Erythroblast (primary cell): ENCODE measurements around the gene RFX8.
"Not testable (repeated sequence)": the region's sequence is repeated elsewhere in the genome, so short reads cannot be mapped to it uniquely, and the experiment has no call there.

ENCODE experiments used
- DNase-seq, 2 experiments: peaks; one replicate each; lab custom pipeline; 2025; lab: John Stamatoyannopoulos, UW
- GATA1 ChIP-seq: IDR thresholded peaks from 2 replicates; pipeline ENCODE4 v1.6.1; 2011; ENCODE audit warnings: low read depth, mild to moderate bottlenecking, control low read depth, low read length, moderate library complexity
- POLR2A ChIP-seq: IDR thresholded peaks from 2 replicates; pipeline ENCODE4 v1.6.1; 2011; ENCODE audit warnings: mild to moderate bottlenecking, low read length

Gene RFX8

DNA sequence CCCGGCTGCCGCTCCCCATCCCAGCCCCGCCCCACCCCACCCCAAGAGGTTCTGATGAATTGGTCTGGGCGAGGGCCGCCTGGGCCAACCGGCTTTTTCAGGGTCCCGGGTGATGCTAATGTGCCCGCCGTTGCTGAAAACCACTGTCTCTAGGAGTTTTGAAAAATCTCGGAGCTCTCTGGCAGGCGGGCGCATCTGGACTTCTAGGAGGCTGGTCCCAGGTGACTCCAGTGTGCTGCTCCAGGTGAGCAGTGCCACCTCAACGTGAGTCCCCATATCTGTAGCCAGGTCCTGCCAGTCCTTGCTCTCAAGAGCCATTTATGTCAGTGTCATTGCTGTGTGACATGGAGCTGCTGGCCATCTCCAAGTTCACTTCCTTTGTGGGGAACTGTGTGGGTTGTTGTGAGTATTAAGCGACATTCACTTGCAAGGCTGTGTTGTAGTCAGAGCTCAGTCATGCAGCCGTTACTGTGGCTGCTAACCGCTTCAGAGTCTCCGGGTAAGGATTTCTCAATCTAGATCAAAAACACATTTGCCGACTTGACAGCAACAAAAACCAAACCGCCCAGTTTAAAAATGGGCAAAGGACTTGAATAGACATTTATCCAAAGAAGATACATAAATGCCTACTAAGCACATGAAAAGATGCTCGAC, at the start of gene RFX8:
Gene RFX8 (minus strand): TSS at position 382 of the 654 bp plus-strand sequence. CDS start 8,264 bp downstream, outside the sequence.
- TF ChIP-seq POLR2A (no peak), GATA1 (no peak)
- DNase-seq = no peak

DNA sequence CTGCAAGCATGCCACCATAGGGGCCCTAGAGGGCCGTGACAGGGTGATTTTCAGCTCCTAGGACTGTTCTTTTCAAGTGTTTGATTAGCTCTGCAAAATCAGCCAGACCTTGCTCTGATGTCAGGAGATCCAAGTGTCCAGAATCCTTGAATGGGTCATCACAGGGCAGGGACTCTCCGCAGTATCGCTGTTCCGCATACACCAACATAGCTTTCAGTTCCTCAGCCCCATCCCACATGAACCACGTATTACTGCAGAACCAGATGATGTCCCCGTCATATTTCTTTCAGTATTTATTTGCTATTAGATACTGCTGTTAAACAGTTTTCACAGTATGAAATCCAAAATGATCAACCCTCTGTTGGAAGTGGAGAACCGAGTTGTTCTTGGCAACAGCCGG, 46.6 kb upstream of the RFX8 start:
- DNase-seq = no peak
- TF ChIP-seq POLR2A = no peak
- no peak for TF ChIP-seq GATA1

DNA sequence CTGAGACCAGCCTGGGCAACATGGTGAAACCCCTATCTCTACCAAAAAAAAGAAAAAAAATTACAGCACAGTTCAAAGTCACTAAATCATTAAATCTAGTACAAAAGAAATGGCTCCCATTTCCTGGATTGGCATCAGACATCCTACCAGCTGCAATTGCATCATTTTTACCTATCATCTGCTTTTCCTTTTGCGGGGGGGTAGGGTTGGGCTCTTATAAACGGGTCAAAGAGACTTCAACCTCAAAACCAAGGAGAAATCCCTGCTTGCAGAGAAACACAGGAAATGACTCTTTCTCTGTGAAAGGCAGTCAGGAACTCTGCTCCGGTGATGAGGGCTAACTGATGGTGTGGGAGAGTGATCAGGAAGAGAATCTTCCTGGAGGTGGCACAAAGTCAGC, 45.3 kb upstream of the RFX8 start:
- no peak for DNase-seq
- TF ChIP-seq GATA1 (no peak), POLR2A (no peak)

DNA sequence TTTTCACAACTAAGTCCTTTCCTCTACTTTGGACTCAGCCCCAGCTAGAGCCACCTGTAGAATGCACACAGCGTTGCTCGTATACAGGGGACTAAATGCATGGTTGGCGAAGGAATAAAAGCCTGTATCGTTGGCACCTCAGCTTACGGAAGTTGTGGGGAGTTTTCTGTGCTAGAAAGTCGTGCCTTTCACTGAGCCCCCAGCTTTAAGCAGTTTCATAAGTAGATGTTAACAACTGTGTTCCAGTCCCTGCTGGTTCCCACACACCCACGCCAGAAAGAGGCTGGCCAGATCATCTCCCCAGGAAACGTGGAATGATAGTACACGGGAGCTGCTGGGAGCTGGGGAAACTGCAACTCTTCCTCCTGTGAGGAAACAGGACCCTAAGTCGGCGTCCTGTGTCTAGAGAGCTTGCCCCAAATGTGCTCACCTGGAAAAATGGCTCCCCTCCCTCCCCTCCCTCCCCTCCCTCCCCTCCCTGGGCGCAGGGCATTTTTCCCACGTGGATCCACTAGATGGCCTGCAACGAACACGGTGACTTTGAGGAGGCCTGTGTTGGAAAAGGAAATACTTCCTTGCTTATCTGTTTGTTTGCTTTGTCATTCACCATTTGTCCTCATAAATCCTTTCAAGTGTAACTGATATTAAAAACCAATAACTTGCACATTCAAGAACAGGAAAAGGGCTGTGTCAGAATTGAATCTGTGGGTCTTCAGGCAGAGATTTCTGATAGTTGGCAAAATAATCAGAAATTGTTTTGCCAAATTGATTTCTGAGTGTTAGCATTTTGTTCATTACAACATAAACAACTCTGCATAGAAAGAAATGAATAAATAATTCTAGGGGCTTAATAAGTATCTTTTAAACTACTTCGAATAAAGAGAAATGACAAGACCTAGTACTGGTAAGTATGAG, 43.9 kb upstream of the RFX8 start:
- DNase-seq = no peak
- TF ChIP-seq POLR2A (no peak), GATA1 (no peak)

DNA sequence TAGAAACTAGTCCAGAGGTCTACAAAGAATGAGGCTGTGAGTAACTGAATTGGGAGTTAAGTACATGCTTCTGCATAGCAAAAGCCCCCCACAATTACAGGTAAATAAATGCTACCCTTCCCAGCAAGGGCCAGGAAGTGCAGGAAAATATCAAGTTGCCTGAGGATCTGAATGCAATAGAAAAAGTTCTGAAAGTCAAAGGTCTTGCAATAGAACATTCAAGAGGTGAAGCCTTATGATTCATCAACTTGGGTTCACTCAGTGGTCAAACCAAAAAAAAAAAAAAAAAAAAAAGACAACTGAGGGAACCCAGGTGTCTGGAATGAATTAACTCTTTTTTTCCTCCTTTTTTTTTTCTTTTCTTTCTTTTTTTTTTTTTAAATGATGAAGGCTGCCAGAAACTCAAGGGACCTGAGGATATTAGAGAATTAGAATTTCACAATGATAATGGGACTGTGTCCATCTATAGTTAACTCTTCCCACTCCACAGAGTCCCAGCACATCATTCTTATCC, 42.9 kb upstream of the RFX8 start:
- TF ChIP-seq POLR2A = no peak
- TF ChIP-seq GATA1 = no peak
- DNase-seq = no peak

DNA sequence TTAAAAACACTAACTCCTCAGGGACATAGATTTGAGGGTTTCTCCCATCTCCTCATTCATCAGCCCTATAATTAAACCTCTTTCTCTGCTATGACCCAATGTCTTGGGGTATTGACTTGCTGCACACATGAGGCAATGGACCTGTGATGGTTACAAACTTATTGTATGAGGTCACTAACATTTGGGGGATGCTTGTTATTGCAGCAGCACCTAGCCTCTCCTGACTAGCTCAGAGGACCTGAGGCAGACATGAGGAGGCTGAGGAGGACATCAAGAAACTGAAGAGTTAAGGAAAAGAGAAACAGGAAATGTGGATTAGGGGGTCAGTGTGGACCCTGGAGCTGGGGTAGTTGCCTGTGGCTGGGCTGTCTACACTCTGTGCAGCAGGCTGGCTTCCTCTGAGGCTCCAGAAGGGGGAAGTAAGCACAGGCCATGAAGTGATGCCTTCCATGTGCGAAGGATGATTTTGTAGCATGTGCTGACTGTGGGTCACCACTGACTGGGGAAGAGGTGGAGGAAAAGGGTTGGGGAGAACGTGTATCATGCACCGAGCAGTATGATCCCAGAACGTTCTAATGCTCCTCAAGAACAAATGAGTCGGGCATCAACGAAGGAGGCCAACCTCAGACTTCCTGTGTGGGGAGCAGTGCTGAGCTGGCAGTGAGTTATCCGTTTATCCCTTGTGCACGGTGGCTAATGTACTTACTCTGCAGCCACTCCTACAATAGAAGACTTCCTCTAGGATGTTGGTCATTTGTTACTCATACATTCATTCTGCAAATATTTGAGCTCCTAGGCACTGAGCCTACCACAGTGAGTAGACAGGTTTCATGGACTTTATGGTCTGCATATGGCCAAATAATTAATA, 42.1 kb upstream of the RFX8 start:
- DNase-seq = no peak
- TF ChIP-seq GATA1 (no peak), POLR2A (no peak)

DNA sequence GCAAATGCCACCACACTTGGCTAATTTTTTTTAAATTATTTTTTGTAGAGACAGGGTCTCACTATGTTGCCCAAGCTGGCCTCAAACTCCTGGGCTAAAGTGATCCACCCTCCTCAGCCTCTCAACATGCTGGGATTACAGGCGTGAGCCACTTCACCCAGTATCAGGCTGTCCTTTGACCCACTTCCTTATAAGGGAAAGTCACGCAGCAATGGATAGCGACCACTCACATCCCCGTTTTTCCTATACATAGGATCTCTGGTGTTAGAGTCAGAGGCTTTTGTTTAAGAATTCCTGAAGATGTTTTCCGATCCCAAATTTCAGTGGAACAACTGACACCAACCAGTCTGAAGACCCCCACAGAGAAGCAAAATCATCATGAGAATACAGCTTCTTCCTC, 41.4 kb upstream of the RFX8 start:
- no peak for DNase-seq
- TF ChIP-seq GATA1 = no peak
- no peak for TF ChIP-seq POLR2A

DNA sequence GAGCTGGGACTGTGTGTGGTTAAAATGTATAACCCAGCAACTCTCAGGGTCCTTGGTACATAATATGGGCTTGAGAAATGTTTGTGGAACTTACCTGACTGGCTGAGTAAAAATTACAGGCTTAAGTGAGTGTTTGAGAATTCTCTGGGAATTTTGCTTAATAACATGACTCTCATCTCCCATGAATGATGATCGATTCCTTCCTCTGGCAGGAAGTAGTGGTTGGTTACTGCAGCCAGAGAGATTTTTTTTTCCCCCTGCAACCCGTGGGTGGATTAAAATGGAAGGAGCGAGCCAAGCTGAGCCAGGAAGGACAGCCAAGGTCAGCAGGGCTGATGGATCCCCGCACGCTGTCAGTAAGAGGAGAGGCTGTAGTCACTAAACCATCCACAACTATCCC, 40.6 kb upstream of the RFX8 start:
- no peak for DNase-seq
- TF ChIP-seq GATA1 (no peak), POLR2A (no peak)

DNA sequence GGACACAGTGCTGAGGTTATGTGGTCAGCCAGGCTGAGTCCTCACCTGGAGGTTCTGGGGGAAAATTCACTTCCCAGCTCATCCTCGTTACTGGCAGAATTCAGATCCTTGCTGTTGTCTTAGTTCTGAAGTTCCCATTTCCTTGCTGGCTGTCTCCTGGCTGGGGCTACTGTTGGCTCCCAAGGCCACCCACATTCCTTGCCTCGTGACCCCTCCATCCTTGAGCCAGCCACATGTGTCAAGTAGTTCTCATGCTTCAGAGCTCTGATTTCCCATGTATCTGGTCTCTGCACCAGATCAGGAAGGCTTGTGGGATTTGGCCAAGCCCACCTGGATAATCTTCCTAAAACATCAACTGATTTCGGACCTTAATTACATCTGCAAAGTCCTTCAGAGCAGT, 38.1 kb upstream of the RFX8 start:
- no peak for TF ChIP-seq POLR2A
- no peak for TF ChIP-seq GATA1
- no peak for DNase-seq

DNA sequence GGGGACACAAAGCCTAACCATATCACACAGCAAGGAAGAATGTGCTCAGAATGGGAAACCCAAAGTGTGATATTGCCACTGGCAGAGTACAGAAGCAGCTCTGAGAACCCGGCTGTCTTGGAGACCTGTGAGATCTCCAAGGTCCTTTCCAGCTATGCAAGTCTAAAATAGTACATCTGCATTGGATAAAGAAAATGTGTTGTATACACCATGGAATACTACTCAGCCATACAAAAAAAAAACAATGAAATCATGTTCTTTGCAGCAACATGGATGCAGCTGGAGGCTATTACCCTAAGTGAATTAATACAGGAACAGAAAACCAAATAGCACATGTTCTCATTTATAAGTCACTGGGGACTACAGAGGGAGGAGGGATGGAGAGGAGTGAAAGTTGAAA, 36.5 kb upstream of the RFX8 start:
- TF ChIP-seq GATA1 (no peak), POLR2A (no peak)
- no peak for DNase-seq

DNA sequence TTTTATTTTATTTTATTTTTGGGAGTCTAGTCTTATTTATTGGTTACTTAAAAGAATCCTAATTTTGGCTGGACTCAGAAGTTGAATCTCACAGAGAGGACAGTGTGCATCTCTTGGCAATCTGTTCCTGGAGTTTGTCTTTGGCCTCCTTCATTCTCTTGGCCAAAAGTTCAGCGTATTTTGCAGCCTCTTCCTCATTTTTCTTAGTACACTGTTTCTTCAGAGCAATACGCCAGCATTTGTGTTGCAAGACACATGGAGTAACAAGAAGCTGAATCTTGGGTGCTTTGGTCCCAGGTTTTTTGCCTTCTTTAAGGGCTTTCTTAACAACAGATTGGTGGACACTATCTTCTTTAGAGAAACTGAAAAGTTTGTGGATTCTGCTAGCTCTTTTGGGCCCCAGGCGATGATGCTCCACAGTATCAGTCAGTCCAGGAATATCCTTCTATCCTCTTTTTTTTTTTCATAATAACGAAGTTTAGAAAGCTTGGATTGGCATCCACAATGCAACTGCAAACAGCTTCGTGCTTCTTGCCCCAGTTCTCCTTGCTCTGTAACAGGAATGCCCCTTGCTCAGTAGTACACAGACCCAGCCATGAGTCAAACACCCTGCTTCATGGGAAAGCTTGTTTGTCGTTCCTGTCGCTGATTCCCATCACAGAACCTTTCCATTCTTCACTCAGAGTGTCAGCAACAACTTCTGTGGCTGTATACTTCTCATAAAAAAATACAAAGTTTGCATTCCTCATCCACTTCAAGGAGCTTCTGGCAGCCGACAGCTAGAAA, 34.8 kb upstream of the RFX8 start:
- DNase-seq = no peak

DNA sequence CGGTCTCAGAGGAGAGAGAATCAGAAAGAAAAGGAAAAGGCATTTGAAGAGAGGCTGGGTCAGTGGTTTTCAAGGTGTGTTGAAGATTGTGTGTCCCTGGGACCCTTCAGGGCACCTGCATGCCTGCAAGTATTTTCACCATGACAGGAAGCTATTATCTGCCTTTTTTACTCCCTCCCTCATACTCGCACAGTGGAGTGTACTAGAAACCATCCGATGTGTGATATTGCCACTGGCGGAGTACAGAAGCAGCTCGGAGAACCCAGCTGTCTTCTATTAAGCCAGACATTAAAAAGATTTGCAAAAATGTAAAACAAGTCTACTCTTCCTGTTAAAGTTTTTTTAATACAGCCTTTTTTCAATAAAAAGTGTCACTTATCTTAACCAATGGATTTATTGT, 33.7 kb upstream of the RFX8 start:
- TF ChIP-seq GATA1 (no peak), POLR2A (no peak)
- no peak for DNase-seq

More for the DNA sequence above, 34.8 kb upstream of the RFX8 start:
- TF ChIP-seq GATA1 (no peak), POLR2A (no peak)

DNA sequence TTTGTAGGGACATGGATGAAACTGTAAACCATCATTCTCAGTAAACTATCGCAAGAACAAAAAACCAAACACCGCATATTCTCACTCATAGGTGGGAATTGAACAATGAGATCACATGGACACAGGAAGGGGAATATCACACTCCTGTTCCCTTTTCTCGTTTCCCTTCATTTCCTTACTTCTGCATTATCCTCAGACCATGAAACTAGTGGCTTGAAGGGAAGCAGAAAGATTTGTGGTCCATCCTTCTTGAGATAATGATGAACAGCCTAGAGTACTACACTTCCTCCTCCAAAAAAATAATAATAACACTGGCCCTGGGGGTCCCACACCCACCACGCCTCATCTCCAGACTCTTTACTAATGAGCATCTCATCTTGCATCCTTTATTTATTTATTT, 30.4 kb upstream of the RFX8 start:
- not testable (repeated sequence) for DNase-seq

DNA sequence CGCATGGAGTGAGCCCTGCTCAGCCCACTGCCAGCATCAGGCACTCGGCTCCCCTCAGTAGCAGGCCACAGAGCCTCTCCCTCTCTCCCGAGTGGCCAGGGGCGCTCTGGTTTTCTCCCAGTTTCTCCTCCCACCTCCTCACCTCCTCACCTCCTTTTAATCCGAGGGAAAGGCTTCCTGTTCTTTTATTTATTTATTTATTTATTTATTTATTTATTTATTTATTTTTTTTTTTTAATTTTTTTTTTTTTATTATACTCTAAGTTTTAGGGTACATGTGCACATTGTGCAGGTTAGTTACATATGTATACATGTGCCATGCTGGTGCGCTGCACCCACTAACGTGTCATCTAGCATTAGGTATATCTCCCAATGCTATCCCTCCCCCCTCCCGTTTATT, 29.8 kb upstream of the RFX8 start:
- not testable (repeated sequence) for DNase-seq
